ENCODE measurements around the gene DFFB. TPM values are rescaled to one million over a fixed set of nuclear protein-coding genes. Genes with fewer than 3 reads are reported as not detected.

The DFFB gene
- total and polyA plus RNA-seq, 2 of the 13 experiments (the other 11 are each of a cell fraction or from before 2014, with no cell fraction given) = 4.6 to 9.3 TPM

- TF ChIP-seq, protein P1, sequence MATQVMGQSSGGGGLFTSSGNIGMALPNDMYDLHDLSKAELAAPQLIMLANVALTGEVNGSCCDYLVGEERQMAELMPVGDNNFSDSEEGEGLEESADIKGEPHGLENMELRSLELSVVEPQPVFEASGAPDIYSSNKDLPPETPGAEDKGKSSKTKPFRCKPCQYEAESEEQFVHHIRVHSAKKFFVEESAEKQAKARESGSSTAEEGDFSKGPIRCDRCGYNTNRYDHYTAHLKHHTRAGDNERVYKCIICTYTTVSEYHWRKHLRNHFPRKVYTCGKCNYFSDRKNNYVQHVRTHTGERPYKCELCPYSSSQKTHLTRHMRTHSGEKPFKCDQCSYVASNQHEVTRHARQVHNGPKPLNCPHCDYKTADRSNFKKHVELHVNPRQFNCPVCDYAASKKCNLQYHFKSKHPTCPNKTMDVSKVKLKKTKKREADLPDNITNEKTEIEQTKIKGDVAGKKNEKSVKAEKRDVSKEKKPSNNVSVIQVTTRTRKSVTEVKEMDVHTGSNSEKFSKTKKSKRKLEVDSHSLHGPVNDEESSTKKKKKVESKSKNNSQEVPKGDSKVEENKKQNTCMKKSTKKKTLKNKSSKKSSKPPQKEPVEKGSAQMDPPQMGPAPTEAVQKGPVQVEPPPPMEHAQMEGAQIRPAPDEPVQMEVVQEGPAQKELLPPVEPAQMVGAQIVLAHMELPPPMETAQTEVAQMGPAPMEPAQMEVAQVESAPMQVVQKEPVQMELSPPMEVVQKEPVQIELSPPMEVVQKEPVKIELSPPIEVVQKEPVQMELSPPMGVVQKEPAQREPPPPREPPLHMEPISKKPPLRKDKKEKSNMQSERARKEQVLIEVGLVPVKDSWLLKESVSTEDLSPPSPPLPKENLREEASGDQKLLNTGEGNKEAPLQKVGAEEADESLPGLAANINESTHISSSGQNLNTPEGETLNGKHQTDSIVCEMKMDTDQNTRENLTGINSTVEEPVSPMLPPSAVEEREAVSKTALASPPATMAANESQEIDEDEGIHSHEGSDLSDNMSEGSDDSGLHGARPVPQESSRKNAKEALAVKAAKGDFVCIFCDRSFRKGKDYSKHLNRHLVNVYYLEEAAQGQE (IDR thresholded peaks at IDR 0.05; ENCODE audit: borderline replicate concordance in 1 of 2, low read depth in 1 of 2, low read length in 2 of 2) = no peak
- TF ChIP-seq POLR2G (IDR thresholded peaks at IDR 0.05; ENCODE audit: low read depth, low read length) (peak; percentile 79), ISL2 (CRISPR knock-in tag; IDR thresholded peaks at IDR 0.05) (peak; percentile 43; the same call in 1 of the 2 replicates), ZNF772 (CRISPR knock-in tag; IDR thresholded peaks at IDR 0.05) (peak; percentile 61; the same call in 1 of the 2 replicates), EED (CRISPR knock-in tag; IDR thresholded peaks at IDR 0.05) (no peak; the same call in 1 of the 2 replicates), LCORL (IDR thresholded peaks at IDR 0.05) (no peak), LCORL (CRISPR knock-in tag; IDR thresholded peaks at IDR 0.05) (peak; percentile 62), ZMYM3 (CRISPR knock-in tag; IDR thresholded peaks at IDR 0.05) (no peak), HOXA5 (CRISPR knock-in tag; IDR thresholded peaks at IDR 0.05) (peak; percentile 28; the same call in 1 of the 2 replicates), ZBTB38 (CRISPR knock-in tag; IDR thresholded peaks at IDR 0.05) (peak; percentile 85; the same call in 1 of the 2 replicates), RFX1 (IDR thresholded peaks at IDR 0.05) (peak; percentile 60; the same call in 1 of the 2 replicates), STAT6 (CRISPR knock-in tag; IDR thresholded peaks at IDR 0.05; ENCODE audit: borderline replicate concordance) (peak; percentile 54; the same call in 1 of the 2 replicates), MEIS1 (CRISPR knock-in tag; IDR thresholded peaks at IDR 0.05; ENCODE audit: borderline replicate concordance) (no peak), ZBTB25 (CRISPR knock-in tag; IDR thresholded peaks at IDR 0.05) (peak; percentile 83; the same call in 1 of the 2 replicates), ZNF792 (CRISPR knock-in tag; IDR thresholded peaks at IDR 0.05) (peak; percentile 83), GABPA (IDR thresholded peaks at IDR 0.05; ENCODE audit: low read depth, low read length) (no peak), GABPA (CRISPR knock-in tag; IDR thresholded peaks at IDR 0.05; ENCODE audit: low read depth) (peak; percentile 83), ZNF776 (CRISPR knock-in tag; IDR thresholded peaks at IDR 0.05) (peak; percentile 79; the same call in 1 of the 2 replicates), ZNF770 (CRISPR knock-in tag; IDR thresholded peaks at IDR 0.05) (peak; percentile 70; the same call in 1 of the 2 replicates), ZNF335 (CRISPR knock-in tag; IDR thresholded peaks at IDR 0.05) (peak; percentile 91)
Observed at GRCh38 chr1:3856923-3857790, at the start of gene DFFB, which contains the start of gene CEP104 (continued).

Measured in HepG2 (cell line).